RWPE1 (cell line): ENCODE measurements around the gene ERC2.

Experiments used
- CTCF ChIA-PET: fragments of 350-600 bp; sonication (Branson Sonifier 250); formaldehyde crosslinking; extraction: SDS; loops from one replicate; lab custom pipeline; 2021; lab: Yijun Ruan, JAX
- POLR2A ChIA-PET: fragments of 400-600 bp; formaldehyde crosslinking; extraction: SDS; loops from one replicate; lab custom pipeline; 2020; ENCODE audit warnings: antibody characterized with exemption; ENCODE audit not compliant: low non-redundant PET; lab: Yijun Ruan, JAX
- DNase-seq: peaks from one replicate; pipeline ENCODE4 v3.0.0; 2012; ENCODE audit warnings: low spot score
- H3K27ac ChIP-seq: fragments of 450-650 bp; 2 replicates; pipeline ENCODE4 v1.5.1; 2017
- CTCF ChIP-seq: fragments of 450-650 bp; conservative IDR thresholded peaks from 2 replicates; pipeline ENCODE4 v1.5.1; 2017; ENCODE audit warnings: low read depth, mild to moderate bottlenecking

ERC2 gene

GRCh38 chr3:55823001-55823400, 645.3 kb downstream of the ERC2 start:
- POLR2A ChIA-PET: interaction anchor here (0.6 kb wide), 1 partner anchor 23 kb away, joined by 7 read pairs; no protein-coding TSS in a partner anchor
- DNase-seq: no peak
- H3K27ac ChIP-seq: no peak overlapping the region
- CTCF ChIA-PET: no interaction called here
- no peak for TF ChIP-seq CTCF

GRCh38 chr3:55819005-55819404, 649.3 kb downstream of the ERC2 start:
- H3K27ac ChIP-seq: no peak overlapping the region
- DNase-seq: no peak
- ChIA-PET POLR2A (no interaction called here), CTCF (no interaction called here)
- TF ChIP-seq CTCF: no peak

GRCh38 chr3:55818485-55818884, 649.8 kb downstream of the ERC2 start:
- no peak for DNase-seq
- no peak overlapping the region for H3K27ac ChIP-seq
- ChIA-PET CTCF (no interaction called here), POLR2A (no interaction called here)
- TF ChIP-seq CTCF: no peak

GRCh38 chr3:55816794-55817576, 651.3 kb downstream of the ERC2 start:
- DNase-seq: no peak
- CTCF ChIA-PET: interaction anchor here (0.5 kb wide), 1 partner anchor 489 kb away, joined by 3 read pairs; no protein-coding TSS in a partner anchor
- no peak for TF ChIP-seq CTCF
- POLR2A ChIA-PET: no interaction called here
- H3K27ac ChIP-seq: no peak overlapping the region

- DNase-seq: no peak
- TF ChIP-seq CTCF: no peak
- ChIA-PET CTCF (no interaction called here), POLR2A (no interaction called here)
- H3K27ac ChIP-seq: no peak overlapping the region
Observed at GRCh38 chr3:55815262-55815661, 653.0 kb downstream of the ERC2 start.

DNA sequence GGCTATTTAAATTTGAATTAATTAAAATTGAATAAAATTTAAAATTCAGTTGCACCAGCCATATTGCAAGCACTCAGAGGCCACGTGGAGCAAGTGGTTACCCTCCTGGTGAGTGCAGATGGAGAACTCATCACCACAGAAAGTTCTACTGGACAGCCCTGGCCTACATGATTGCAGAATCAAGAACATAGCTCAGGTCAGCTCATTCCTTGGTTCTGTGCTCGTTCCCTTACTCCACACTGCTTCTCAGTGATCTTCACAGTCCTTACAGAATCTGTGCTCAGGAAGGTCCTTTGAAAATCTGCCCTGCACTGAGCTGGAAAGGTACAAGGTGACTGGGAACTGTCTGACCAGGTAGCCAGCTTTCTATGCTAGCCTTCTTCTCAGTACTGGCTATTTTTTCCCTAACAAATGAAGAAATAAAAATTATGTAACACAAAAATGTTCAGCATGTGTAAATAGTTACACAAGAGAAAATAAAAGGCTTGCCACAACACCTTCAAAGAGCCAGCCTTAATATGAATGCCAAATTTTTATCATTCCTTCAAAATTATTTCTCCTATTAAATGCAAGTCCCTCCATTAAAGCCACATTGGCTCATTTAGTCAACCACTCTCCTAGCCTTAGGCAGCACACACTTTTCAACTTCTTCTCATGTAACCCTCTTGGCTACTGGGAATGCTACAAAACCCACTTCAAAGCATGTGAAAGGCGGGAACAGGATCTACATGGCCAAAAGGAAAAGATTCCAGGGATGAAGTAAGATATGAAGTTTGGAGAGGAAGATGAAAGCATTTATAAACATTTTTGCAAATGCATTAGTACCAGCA, 654.8 kb downstream of the ERC2 start:
- CTCF ChIA-PET: no interaction called here
- no peak for DNase-seq

More for the DNA sequence above, 654.8 kb downstream of the ERC2 start:
- no peak for TF ChIP-seq CTCF
- POLR2A ChIA-PET: no interaction called here
- no peak overlapping the region for H3K27ac ChIP-seq
